A549 (cell line): ENCODE measurements around the gene SORCS2. TPM values are rescaled to one million over a fixed set of nuclear protein-coding genes. Genes with fewer than 3 reads are reported as not detected.

Experiments used
- ATAC-seq, 2 experiments: fragments of 200-7000 bp in 1 of 2; fragments of >200 bp in 1 of 2; cut with Nextera tagmentation in 1 of 2; cut with Tn5 transposase in 1 of 2; 3 replicates each; pipeline versions ENCODE4 v1.8.0 to v1.9.1; 2018 to 2020; ENCODE audit warnings: mild to moderate bottlenecking in 1 of 2, moderate library complexity in 1 of 2
- CTCF ChIA-PET: fragments of 300-600 bp; sonication (Branson Sonifier 250); formaldehyde crosslinking; extraction: SDS; loops from one replicate; lab custom pipeline; 2021; ENCODE audit warnings: antibody characterized with exemption, inconsistent platforms; lab: Yijun Ruan, JAX
- POLR2A ChIA-PET: fragments of 350-600 bp; formaldehyde crosslinking; extraction: SDS; loops from one replicate; lab custom pipeline; 2021; ENCODE audit warnings: antibody characterized with exemption, inconsistent platforms; lab: Yijun Ruan, JAX
- DNase-seq, 2 experiments: peaks; one replicate each; pipeline versions ENCODE4 v3.0.0 to v3.0.0-alpha.2; 2011 to 2016; ENCODE audit warnings: low read depth in 1 of 2, low spot score in 1 of 2
- FAIRE-seq: peaks from 2 replicates; lab custom pipeline; 2011; peaks lifted over from hg19 to GRCh38; lab: Jason Lieb, UNC
- H3K27ac ChIP-seq, 2 experiments: fragments of >200 bp; sonication (Bioruptor Twin); formaldehyde crosslinking; 3 replicates each; pipeline ENCODE4 v1.5.1; 2016 to 2017
- H3K4me1 ChIP-seq: fragments of >200 bp; sonication (Bioruptor Twin); formaldehyde crosslinking; 3 replicates; pipeline ENCODE4 v1.6.1; 2016
- H3K4me2 ChIP-seq: fragments of >200 bp; sonication (Bioruptor Twin); formaldehyde crosslinking; 3 replicates; pipeline ENCODE4 v1.6.1; 2016
- H3K4me3 ChIP-seq: fragments of >200 bp; sonication (Bioruptor Twin); formaldehyde crosslinking; 3 replicates; pipeline ENCODE4 v1.5.1; 2016
- H3K9me3 ChIP-seq: fragments of >200 bp; sonication (Bioruptor Twin); formaldehyde crosslinking; 3 replicates; pipeline ENCODE4 v1.6.1; 2016
- ATOH8 ChIP-seq: fragments of 250-450 bp; sonication (Bioruptor Pico); IDR thresholded peaks from 2 replicates; pipeline ENCODE4 v1.5.0; 2020; ENCODE audit warnings: low read depth, mild to moderate bottlenecking, moderate library complexity
- CBX8 ChIP-seq: fragments of 200-600 bp; sonication (generic); IDR thresholded peaks from 2 replicates; pipeline ENCODE4 v1.6.1; 2016
- CHD2 ChIP-seq: fragments of 150-350 bp; IDR thresholded peaks from 2 replicates; pipeline ENCODE4 v1.6.1; 2014; ENCODE audit warnings: low read length; ENCODE audit not compliant: partially characterized antibody
- EHMT2 ChIP-seq: fragments of 200-600 bp; sonication (generic); IDR thresholded peaks from 2 replicates; pipeline ENCODE4 v1.6.1; 2016; ENCODE audit warnings: antibody characterized with exemption, low read depth, mild to moderate bottlenecking, moderate library complexity
- EP300 ChIP-seq, 2 experiments: fragments of >200 bp; sonication (Bioruptor Twin); formaldehyde crosslinking; IDR thresholded peaks; 2 replicates in 1 of 2; 3 replicates in 1 of 2; pipeline ENCODE4 v1.6.1; 2016 to 2017
- ESRRA ChIP-seq: fragments of 150-350 bp; IDR thresholded peaks from 2 replicates; pipeline ENCODE4 v1.6.1; 2014; ENCODE audit warnings: mild to moderate bottlenecking, low read length, borderline replicate concordance
- FOSB ChIP-seq: fragments of 250-450 bp; sonication (Bioruptor Pico); IDR thresholded peaks from 2 replicates; pipeline ENCODE4 v1.5.0; 2020; ENCODE audit warnings: mild to moderate bottlenecking, moderate library complexity
- GATA3 ChIP-seq: IDR thresholded peaks from 2 replicates; pipeline ENCODE4 v1.6.1; 2012; ENCODE audit warnings: borderline replicate concordance
- HDAC2 ChIP-seq: fragments of 200-600 bp; sonication (generic); IDR thresholded peaks from 2 replicates; pipeline ENCODE4 v1.6.1; 2016
- HES2 ChIP-seq: fragments of >200 bp; sonication (Bioruptor Twin); formaldehyde crosslinking; IDR thresholded peaks from 2 replicates; pipeline ENCODE4 v1.6.1; 2016
- HOXB13 ChIP-seq: fragments of 250-450 bp; sonication (Bioruptor Pico); IDR thresholded peaks from 2 replicates; pipeline ENCODE4 v1.5.0; 2020; ENCODE audit warnings: low read depth, mild to moderate bottlenecking, moderate library complexity
- HOXB5 ChIP-seq: fragments of 250-450 bp; sonication (Bioruptor Pico); IDR thresholded peaks from 2 replicates; pipeline ENCODE4 v1.5.0; 2020; ENCODE audit warnings: mild to moderate bottlenecking, moderate library complexity
- JUNB ChIP-seq: fragments of >200 bp; sonication (Bioruptor Twin); formaldehyde crosslinking; IDR thresholded peaks from 2 replicates; pipeline ENCODE4 v1.6.1; 2016
- KDM5A ChIP-seq: fragments of 200-600 bp; sonication (generic); IDR thresholded peaks from 2 replicates; pipeline ENCODE4 v1.6.1; 2016; ENCODE audit warnings: antibody characterized with exemption, mild to moderate bottlenecking
- NR3C1 ChIP-seq: fragments of >200 bp; sonication (Bioruptor Twin); formaldehyde crosslinking; IDR thresholded peaks from 3 replicates; pipeline ENCODE4 v1.6.1; 2017
- PBX3 ChIP-seq: IDR thresholded peaks from 2 replicates; pipeline ENCODE4 v1.6.1; 2012
- PHF8 ChIP-seq: fragments of 200-600 bp; sonication (generic); IDR thresholded peaks from 2 replicates; pipeline ENCODE4 v1.6.1; 2016; ENCODE audit warnings: low read depth, mild to moderate bottlenecking, antibody characterized with exemption, moderate library complexity, borderline replicate concordance
- POLR2A ChIP-seq: IDR thresholded peaks from 2 replicates; pipeline ENCODE4 v1.6.1; 2012; ENCODE audit warnings: mild to moderate bottlenecking, low read length
- RAD21 ChIP-seq, 2 experiments: fragments of >200 bp in 1 of 2; sonication (Bioruptor Twin) in 1 of 2; formaldehyde crosslinking in 1 of 2; IDR thresholded peaks in 1 of 2; conservative IDR thresholded peaks in 1 of 2; 2 replicates in 1 of 2; 3 replicates in 1 of 2; pipeline ENCODE4 v1.6.1; 2012 to 2018; ENCODE audit warnings: inconsistent platforms in 1 of 2
- RARB ChIP-seq: fragments of 250-450 bp; sonication (Bioruptor Pico); IDR thresholded peaks from 2 replicates; pipeline ENCODE4 v1.8.0; 2021; ENCODE audit warnings: mild to moderate bottlenecking, moderate library complexity
- REST ChIP-seq: fragments of 200-600 bp; sonication (generic); IDR thresholded peaks from 2 replicates; pipeline ENCODE4 v1.6.1; 2016; ENCODE audit warnings: antibody characterized with exemption, mild to moderate bottlenecking, moderate library complexity
- SREBF2 ChIP-seq: fragments of 450-650 bp; IDR thresholded peaks from 2 replicates; pipeline ENCODE4 v1.6.1; 2014; ENCODE audit warnings: mild to moderate bottlenecking, moderate library complexity
- ZC3H11A ChIP-seq: fragments of 450-650 bp; IDR thresholded peaks from 2 replicates; pipeline ENCODE4 v1.6.1; 2014; ENCODE audit warnings: antibody characterized with exemption, mild to moderate bottlenecking
- ZFP36 ChIP-seq: fragments of 450-650 bp; IDR thresholded peaks from 2 replicates; pipeline ENCODE4 v1.6.1; 2014; ENCODE audit warnings: borderline replicate concordance; ENCODE audit not compliant: partially characterized antibody
- ZNF302 ChIP-seq: fragments of 250-450 bp; sonication (Bioruptor Pico); IDR thresholded peaks from 2 replicates; pipeline ENCODE4 v1.9.0; 2021; ENCODE audit warnings: inconsistent platforms, mild to moderate bottlenecking, moderate library complexity
- ZSCAN20 ChIP-seq: fragments of 250-450 bp; sonication (Bioruptor Pico); IDR thresholded peaks from 2 replicates; pipeline ENCODE4 v1.8.0; 2022; ENCODE audit warnings: mild to moderate bottlenecking, moderate library complexity
- WGBS: methylation state at CpG from one replicate; pipeline ENCODE4 v1.1.6; 2017; ENCODE audit errors: missing lambda C conversion rate; 5-methylcytosine and 5-hydroxymethylcytosine counted together
- polyA plus RNA-seq, 4 experiments: library from polyadenylated mRNA; depleted of rRNA in 3 of 4; stranded (reverse); fragments of >200 nt; fragmentation: RNase III in 1 of 4; extraction: RNeasy Plus Mini Kit Qiagen cat#74134 plus additional on column Dnase treatment in 1 of 4; gene quantifications; 2 replicates in 3 of 4; 3 replicates in 1 of 4; pipeline ENCODE4 v1.2.3, GENCODE V29; 2011 to 2017

SORCS2 gene
- polyA plus RNA-seq, 2 of the 4 experiments (the other 2 are of a cell fraction), result 1.4 to 4.6 TPM

GRCh38 chr4:7623468-7623867 lies 431.1 kb downstream of the SORCS2 start:
- DNase-seq (no peak), FAIRE-seq (no peak), ATAC-seq (no peak)
- CTCF ChIA-PET, result no interaction called here
- POLR2A ChIA-PET, result no interaction called here
- Histone ChIP-seq H3K4me3 (no peak overlapping the region), H3K4me2 (no peak overlapping the region), H3K27ac (no peak overlapping the region), H3K4me1 (no peaks in the 10 kb centered on the region), H3K9me3 (no peaks in the 10 kb centered on the region)
- WGBS, result 62% methylated on average over 12 of the region's 13 CpGs
- TF ChIP-seq HOXB5 (CRISPR knock-in tag) (no peak), CBX8 (no peak), EHMT2 (no peak), ATOH8 (CRISPR knock-in tag) (no peak), NR3C1 (no peak), KDM5A (no peak), CHD2 (no peak), ZFP36 (no peak)
- TF ChIP-seq, all 56 proteins: peak for 0

GRCh38 chr4:7624396-7624980 lies 432.1 kb downstream of the SORCS2 start:
- POLR2A ChIA-PET, result no interaction called here
- no peak overlapping the region for H3K27ac ChIP-seq
- CTCF ChIA-PET, result no interaction called here
- FAIRE-seq, result no peak
- ATAC-seq, result no peak
- DNase-seq, result no peak
- no peak overlapping the region for H3K4me2 ChIP-seq
- no peak for TF ChIP-seq HOXB13 (CRISPR knock-in tag)
- TF ChIP-seq FOSB (CRISPR knock-in tag), result no peak
- no peak for TF ChIP-seq POLR2A
- TF ChIP-seq ZSCAN20, result no peak
- TF ChIP-seq SREBF2, result no peak
- no peak for TF ChIP-seq GATA3
- TF ChIP-seq REST, result no peak
- no peak for TF ChIP-seq ZFP36
- no peak for TF ChIP-seq PBX3
- TF ChIP-seq EP300 (IDR thresholded peaks at IDR 0.05), result no peak
- no peak for TF ChIP-seq HDAC2
- TF ChIP-seq RARB (CRISPR knock-in tag), result no peak
- no peak for TF ChIP-seq HOXB5 (CRISPR knock-in tag)
- TF ChIP-seq, all 56 proteins: peak for 0
- Histone ChIP-seq H3K9me3 (peaks cover 4% of the 10 kb centered on the region; the same call in 2 of the 3 replicates), H3K4me1 (no peaks in the 10 kb centered on the region), H3K4me3 (no peak overlapping the region)
- WGBS, result 84% methylated on average over 11 of the region's 11 CpGs

GRCh38 chr4:7625071-7625470 lies 432.7 kb downstream of the SORCS2 start:
- POLR2A ChIA-PET, result no interaction called here
- CTCF ChIA-PET, result no interaction called here
- Histone ChIP-seq H3K4me1 (peaks cover 2% of the 10 kb centered on the region; the same call in 2 of the 3 replicates), H3K27ac (no peak overlapping the region), H3K4me3 (no peak overlapping the region), H3K9me3 (peaks cover 10% of the 10 kb centered on the region), H3K4me2 (no peak overlapping the region)
- no peak for DNase-seq
- no peak for ATAC-seq
- WGBS, result 27% methylated on average over 3 of the region's 3 CpGs
- TF ChIP-seq HOXB13 (CRISPR knock-in tag), result no peak
- TF ChIP-seq CBX8, result no peak
- no peak for TF ChIP-seq EHMT2
- no peak for TF ChIP-seq PHF8
- TF ChIP-seq ZNF302 (CRISPR knock-in tag), result no peak
- no peak for TF ChIP-seq RAD21 (conservative IDR thresholded peaks at IDR 0.05 in 1 of 2, IDR thresholded peaks at IDR 0.05 in 1 of 2)
- no peak for TF ChIP-seq NR3C1
- TF ChIP-seq SREBF2, result no peak
- TF ChIP-seq ESRRA, result no peak
- TF ChIP-seq ZC3H11A, result no peak
- no peak for TF ChIP-seq KDM5A
- no peak for TF ChIP-seq ATOH8 (CRISPR knock-in tag)
- TF ChIP-seq POLR2A, result no peak
- TF ChIP-seq HES2, result no peak
- no peak for TF ChIP-seq HDAC2
- no peak for TF ChIP-seq JUNB
- FAIRE-seq, result no peak
